ENCODE data around the gene CAPN9. TPM values are rescaled to one million over a fixed set of nuclear protein-coding genes. Genes with fewer than 3 reads are reported as not detected.

CAPN9 gene
- total RNA-seq, 6 experiments from 2014 or later: not detected

- no peak for DNase-seq
- Histone ChIP-seq H3K4me3 (no peak overlapping the region), H3K36me3 (peaks cover 0 to 83% (median 42%) of the 10 kb centered on the region in 4 donors), H3K4me1 (peaks cover 0 to 6% (median 3%) of the 10 kb centered on the region in 4 donors), H3K9me3 (no peaks in the 10 kb centered on the region), H3K27ac (no peak overlapping the region), H3K27me3 (no peaks in the 10 kb centered on the region)
- WGBS (ENCODE audit: insufficient coverage, low coverage, low lambda C conversion rate, missing lambda C conversion rate): 70% methylated on average over 6 of the region's 7 CpGs
- ATAC-seq: no peak
- intact Hi-C loops (cut with DNase I): loop anchor here (10.0 kb wide), 2 partner anchors 60 to 70 kb away; partner anchors contain the start of gene COG2 (in 1 of the 2)
- TF ChIP-seq CTCF (IDR thresholded peaks at IDR 0.05) (no peak), POLR2A (IDR thresholded peaks at IDR 0.05) (no peak)
Observed at GRCh38 chr1:230704830-230705229, 42.4 kb upstream of the CAPN9 start.

GRCh38 chr1:230705289-230706019, 41.7 kb upstream of the CAPN9 start:
- no peak for ATAC-seq
- TF ChIP-seq CTCF (IDR thresholded peaks at IDR 0.05): no peak
- TF ChIP-seq POLR2A (IDR thresholded peaks at IDR 0.05): no peak
- no peak for DNase-seq
- peaks cover 0 to 12% (median 3%) of the 10 kb centered on the region in 4 donors for H3K4me1 ChIP-seq
- WGBS (ENCODE audit: insufficient coverage, low coverage, low lambda C conversion rate, missing lambda C conversion rate): 79% methylated on average over 4 of the region's 18 CpGs
- no peaks in the 10 kb centered on the region for H3K27me3 ChIP-seq
- no peak overlapping the region for H3K27ac ChIP-seq
- peaks cover 0 to 89% (median 47%) of the 10 kb centered on the region in 4 donors for H3K36me3 ChIP-seq
- intact Hi-C loops (cut with DNase I): loop anchor here (10.0 kb wide), 2 partner anchors 61 to 71 kb away; partner anchors contain the start of gene COG2 (in 1 of the 2)
- H3K9me3 ChIP-seq: no peaks in the 10 kb centered on the region
- H3K4me3 ChIP-seq: no peak overlapping the region

- H3K36me3 ChIP-seq: peaks cover 0 to 95% (median 51%) of the 10 kb centered on the region in 4 donors
- no peak for TF ChIP-seq POLR2A (IDR thresholded peaks at IDR 0.05)
- TF ChIP-seq CTCF (IDR thresholded peaks at IDR 0.05): no peak
- no peak overlapping the region for H3K27ac ChIP-seq
- ATAC-seq: peak in 1 of 4 donors; percentile 0
- DNase-seq: no peak
- WGBS (ENCODE audit: insufficient coverage, low coverage, low lambda C conversion rate, missing lambda C conversion rate): 62% methylated on average over 2 of the region's 9 CpGs
- H3K4me1 ChIP-seq: peaks cover 0 to 19% (median 3%) of the 10 kb centered on the region in 4 donors
- intact Hi-C loops (cut with DNase I): loop anchor here (10.0 kb wide), 2 partner anchors 61 to 71 kb away; partner anchors contain the start of gene COG2 (in 1 of the 2)
- no peak overlapping the region for H3K4me3 ChIP-seq
- no peaks in the 10 kb centered on the region for H3K27me3 ChIP-seq
- H3K9me3 ChIP-seq: no peaks in the 10 kb centered on the region
Observed at GRCh38 chr1:230706020-230706699, 41.0 kb upstream of the CAPN9 start.

- TF ChIP-seq CTCF (IDR thresholded peaks at IDR 0.05): no peak
- TF ChIP-seq POLR2A (IDR thresholded peaks at IDR 0.05): no peak
- no peaks in the 10 kb centered on the region for H3K27me3 ChIP-seq
- H3K9me3 ChIP-seq: no peaks in the 10 kb centered on the region
- 61% methylated on average over 8 of the region's 20 CpGs for WGBS (ENCODE audit: insufficient coverage, low coverage, low lambda C conversion rate, missing lambda C conversion rate)
- DNase-seq (peak in 1 of 3 donors; percentile 78), ATAC-seq (peak in 2 of 4 donors; percentile 2 to 18)
- peak overlapping the region in 2 of 3 donors; percentile 81 to 82 for H3K4me3 ChIP-seq
- peaks cover 0 to 19% (median 3%) of the 10 kb centered on the region in 4 donors for H3K4me1 ChIP-seq
- intact Hi-C loops (cut with DNase I): loop anchor here (10.0 kb wide), 2 partner anchors 62 to 72 kb away; partner anchors contain the start of gene COG2 (in 1 of the 2)
- H3K27ac ChIP-seq: peak overlapping the region in 1 of 3 donors; percentile 97
- peaks cover 0 to 94% (median 48%) of the 10 kb centered on the region in 4 donors for H3K36me3 ChIP-seq
Observed at GRCh38 chr1:230706887-230707731, 40.1 kb upstream of the CAPN9 start.
